Stimulated activated CD4-positive, alpha-beta T cell treated with anti-CD3 and anti-CD28 coated beads, Interleukin-12 subunit alpha, Interleukin-12 subunit beta, amount 100 ng/mL, for 24 hours (primary cell): ENCODE data around the gene OR52A1.

ENCODE experiments used
- DNase-seq, 2 experiments: peaks; one replicate each; pipeline ENCODE4 v3.0.0-alpha.2; 2020; ENCODE audit warnings: low read depth in 2 of 2

Gene OR52A1

GRCh38 chr11:5131584-5132335 is 22.8 kb downstream of the OR52A1 start:
- DNase-seq = no peak

- no peak for DNase-seq
Measured at GRCh38 chr11:5129457-5129877, 25.1 kb downstream of the OR52A1 start.

- DNase-seq = no peak
Measured at GRCh38 chr11:5124891-5125620, 29.5 kb downstream of the OR52A1 start.

GRCh38 chr11:5123802-5124521 is 30.6 kb downstream of the OR52A1 start:
- peak; percentile 5 to 42 for DNase-seq

- no peak for DNase-seq
Measured at GRCh38 chr11:5118893-5119292, 35.7 kb downstream of the OR52A1 start.

- DNase-seq = no peak
Measured at GRCh38 chr11:5117588-5117987, 37.0 kb downstream of the OR52A1 start.

GRCh38 chr11:5115339-5115738 is 39.2 kb downstream of the OR52A1 start:
- no peak for DNase-seq

- DNase-seq = no peak
Measured at GRCh38 chr11:5107285-5107684, 47.3 kb downstream of the OR52A1 start.

GRCh38 chr11:5103066-5103465 is 51.5 kb downstream of the OR52A1 start:
- DNase-seq = no peak

GRCh38 chr11:5102246-5102645 is 52.3 kb downstream of the OR52A1 start:
- no peak for DNase-seq

- DNase-seq = no peak
Measured at GRCh38 chr11:5096011-5096410, 58.5 kb downstream of the OR52A1 start.
